Stimulated activated CD4-positive, alpha-beta T cell treated with anti-CD3 and anti-CD28 coated beads, Interleukin-12 subunit alpha, Interleukin-12 subunit beta, amount 100 ng/mL, for 4 hours (primary cell): ENCODE measurements around the gene SLC51A.
"Not testable (repeated sequence)": the region's sequence is repeated elsewhere in the genome, so short reads cannot be mapped to it uniquely, and the experiment has no call there.

Experiments used
- DNase-seq: peaks from one replicate; pipeline ENCODE4 v3.0.0-alpha.2; 2020

SLC51A gene

GRCh38 chr3:196216089-196216564 lies at the start of gene SLC51A:
Gene SLC51A, plus strand, starts transcription at chr3:196216534. Its CDS starts 179 bp downstream, at chr3:196216713.
- no peak for DNase-seq

GRCh38 chr3:196166741-196167140 lies 49.6 kb upstream of the SLC51A start:
- no peak for DNase-seq

GRCh38 chr3:196168808-196169391 lies 47.4 kb upstream of the SLC51A start:
- DNase-seq: no peak

DNA sequence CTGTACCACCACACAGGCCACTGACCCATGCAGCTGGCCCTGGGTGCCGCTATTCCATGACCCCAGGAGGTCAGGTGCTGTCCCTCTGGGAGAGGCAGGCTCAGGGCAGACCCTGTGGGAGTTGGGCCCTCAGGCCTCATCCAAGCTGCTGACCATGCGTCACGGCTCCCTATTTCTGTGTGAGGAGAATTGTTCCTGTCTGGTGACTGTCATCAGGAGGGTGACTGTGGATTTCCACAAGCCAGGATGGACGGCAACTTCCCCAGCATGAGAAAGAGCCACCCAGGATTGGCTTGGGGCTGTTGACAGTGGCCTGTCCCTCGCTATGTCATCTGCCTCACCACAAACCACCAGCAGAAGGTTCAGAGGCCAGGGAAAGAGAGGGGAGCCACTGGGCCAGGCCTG lies 46.5 kb upstream of the SLC51A start:
- no peak for DNase-seq

- DNase-seq: not testable (repeated sequence)
Measured at GRCh38 chr3:196170296-196170695, 46.0 kb upstream of the SLC51A start.

GRCh38 chr3:196174652-196175051 lies 41.7 kb upstream of the SLC51A start:
- no peak for DNase-seq

- DNase-seq: no peak
Measured at GRCh38 chr3:196175116-196175625, 41.2 kb upstream of the SLC51A start.

- DNase-seq: no peak
Measured at GRCh38 chr3:196175722-196176121, 40.6 kb upstream of the SLC51A start.

- no peak for DNase-seq
Measured at GRCh38 chr3:196177567-196177966, 38.8 kb upstream of the SLC51A start.

GRCh38 chr3:196177967-196178366 lies 38.4 kb upstream of the SLC51A start:
- no peak for DNase-seq

DNA sequence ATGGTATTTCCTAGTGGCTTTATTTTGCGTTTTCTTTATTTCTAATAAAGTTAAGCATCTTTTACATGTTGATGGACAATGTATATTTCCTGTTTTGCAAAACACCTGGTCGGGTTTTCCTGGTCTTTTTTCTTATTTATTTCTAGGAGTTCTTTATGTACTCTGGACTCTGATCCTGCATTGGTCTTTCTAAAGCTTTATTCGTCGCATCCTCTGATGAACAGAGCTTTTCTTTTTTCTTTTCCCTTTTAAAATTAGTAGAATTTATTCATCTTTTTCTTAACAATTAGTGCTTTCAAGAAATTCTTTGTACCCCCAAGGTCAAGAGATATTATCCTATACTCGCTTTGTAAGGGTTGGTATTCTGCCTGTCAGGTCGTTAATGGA lies 37.3 kb upstream of the SLC51A start:
- no peak for DNase-seq

- peak; percentile 71 for DNase-seq
Measured at GRCh38 chr3:196179380-196180308, 36.7 kb upstream of the SLC51A start.

DNA sequence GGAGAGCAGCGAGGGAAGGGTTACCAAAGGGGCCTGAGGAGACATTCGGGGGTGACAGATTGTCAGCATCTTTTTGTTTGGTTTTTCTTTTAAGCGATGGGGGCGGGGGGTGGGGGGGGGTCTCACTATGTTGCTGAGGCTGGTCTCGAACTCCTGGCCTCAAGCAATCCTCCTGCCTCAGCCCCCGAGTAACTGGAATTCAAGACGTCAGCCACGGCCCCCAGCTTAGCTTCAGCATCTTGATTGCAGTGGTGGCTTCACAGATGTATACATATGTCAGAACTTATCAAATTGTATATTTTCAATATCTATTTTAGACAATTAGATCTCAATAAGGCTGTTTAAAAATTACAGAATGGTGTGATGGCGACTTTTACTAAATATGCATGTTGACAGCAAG lies 36.0 kb upstream of the SLC51A start:
- no peak for DNase-seq

DNA sequence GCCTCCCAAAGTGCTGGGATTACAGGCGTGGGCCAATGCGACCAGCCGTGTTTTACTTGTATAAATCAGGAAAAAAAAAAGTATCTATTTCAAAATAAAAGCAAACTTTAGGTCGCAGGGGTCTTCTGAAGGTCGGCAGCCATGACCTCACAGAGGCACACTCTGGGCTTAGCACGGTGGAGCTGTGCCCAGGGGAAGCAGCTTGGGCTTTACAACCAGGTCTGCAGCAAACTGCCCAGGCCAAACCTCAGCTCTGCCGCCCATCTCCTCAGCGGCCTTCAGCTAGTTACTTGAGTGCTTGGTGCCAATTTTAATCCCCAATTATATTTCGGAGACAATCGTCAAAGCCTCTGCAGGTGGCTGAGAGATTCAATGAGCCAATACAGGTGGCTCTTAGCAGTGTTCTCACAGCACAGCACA lies 35.2 kb upstream of the SLC51A start:
- no peak for DNase-seq

DNA sequence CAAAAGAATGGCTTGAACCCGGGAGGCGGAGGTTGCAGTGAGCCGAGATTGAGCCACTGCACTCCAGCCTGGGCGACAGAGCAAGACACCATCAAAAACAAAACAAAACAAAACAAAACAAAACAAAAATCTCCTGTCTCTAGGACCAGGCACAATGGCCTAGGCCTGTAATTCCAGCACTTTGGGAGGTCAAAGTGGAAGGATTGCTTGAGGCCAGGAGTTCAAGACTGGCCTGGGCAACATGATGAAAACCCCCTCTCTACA lies 32.2 kb upstream of the SLC51A start:
- DNase-seq: not testable (repeated sequence)

DNA sequence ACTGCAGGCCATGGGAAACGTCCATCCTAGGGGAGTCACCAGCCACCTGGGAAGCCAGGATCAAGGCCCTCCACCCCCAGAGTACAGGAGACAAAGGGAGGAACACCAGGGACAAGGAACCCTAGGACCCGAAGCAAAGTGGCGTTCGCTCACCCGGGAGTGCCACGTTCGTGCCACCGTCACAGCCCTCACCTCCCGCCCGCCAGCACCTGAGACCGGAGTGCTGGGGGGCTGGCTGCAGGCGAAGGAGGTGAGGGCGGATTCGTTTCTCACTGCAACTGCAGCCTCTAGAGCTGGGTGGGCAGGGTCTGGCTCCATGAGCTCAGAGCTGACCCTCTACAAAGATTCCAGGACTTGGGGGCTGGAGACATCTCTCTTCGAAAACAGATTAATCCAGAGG lies 31.5 kb upstream of the SLC51A start:
- no peak for DNase-seq

DNA sequence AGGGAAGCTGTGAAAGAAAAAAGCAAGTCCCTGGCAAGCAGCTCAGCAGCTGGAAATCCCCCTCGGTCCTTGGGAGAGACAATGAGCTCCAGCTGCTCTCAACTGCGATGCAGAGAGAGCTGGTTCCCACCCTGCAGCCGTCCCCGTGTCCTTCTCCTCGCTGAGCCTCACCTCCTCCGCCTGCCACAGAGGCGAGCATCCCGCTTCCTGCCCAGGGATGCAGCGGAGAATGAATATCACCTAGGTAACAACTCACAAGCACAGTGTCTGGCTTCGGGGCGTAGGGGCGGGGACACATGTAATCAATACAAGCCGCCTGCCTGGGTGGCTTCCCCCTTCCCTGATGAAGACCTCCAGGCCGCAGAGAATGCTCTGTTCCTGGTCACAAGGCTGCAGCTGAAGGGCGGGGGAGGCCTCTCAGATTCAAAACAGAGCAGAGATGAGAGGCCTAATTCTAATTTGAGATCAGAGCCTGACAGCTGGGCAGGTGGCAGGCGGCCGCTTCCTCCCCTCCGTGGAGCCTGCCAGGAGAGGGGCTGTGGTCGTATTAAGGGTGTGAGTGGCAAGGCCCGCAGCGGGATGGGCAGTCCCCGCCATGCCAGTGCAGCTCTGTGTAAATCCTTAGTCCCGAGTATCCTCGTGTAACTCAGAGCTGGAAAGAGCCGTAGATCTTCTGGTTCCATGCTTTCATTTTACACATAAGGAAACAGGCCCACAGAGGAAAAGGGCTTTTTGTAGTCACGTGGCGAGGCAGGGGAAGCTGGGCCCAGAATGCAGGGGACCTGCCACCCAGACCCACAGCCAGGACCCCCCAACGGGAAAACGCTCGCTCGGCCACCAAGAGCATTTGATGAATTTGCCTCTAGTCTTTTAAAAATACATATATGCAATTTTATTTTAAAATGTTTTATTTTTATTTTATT lies 29.4 kb upstream of the SLC51A start:
- no peak for DNase-seq

GRCh38 chr3:196189566-196190347 lies 26.6 kb upstream of the SLC51A start:
- no peak for DNase-seq

DNA sequence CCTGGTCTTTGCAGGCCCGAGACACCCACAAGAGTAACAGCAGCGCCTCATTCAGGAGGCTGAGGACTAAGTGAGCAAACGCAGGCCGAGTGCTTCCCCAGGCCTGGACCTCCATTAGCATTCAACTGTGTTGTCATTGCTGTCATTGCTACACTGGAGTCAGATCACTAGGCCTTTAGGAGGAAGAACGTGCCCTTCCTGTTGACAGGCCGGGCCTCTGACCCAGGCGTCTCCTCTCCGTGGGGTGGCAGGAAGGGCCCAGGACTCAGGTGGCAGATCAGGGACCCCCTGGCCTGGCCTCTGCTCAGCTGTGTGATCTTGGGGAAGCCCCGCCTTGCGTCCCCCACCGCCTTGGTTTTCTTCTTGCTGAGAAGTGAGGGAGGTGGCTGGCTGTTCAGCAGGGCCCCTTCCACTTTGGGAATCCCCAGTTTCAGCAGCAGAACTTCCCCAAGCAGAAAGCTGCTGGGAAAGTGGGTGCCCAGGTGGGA lies 24.3 kb upstream of the SLC51A start:
- DNase-seq: peak; percentile 38

DNA sequence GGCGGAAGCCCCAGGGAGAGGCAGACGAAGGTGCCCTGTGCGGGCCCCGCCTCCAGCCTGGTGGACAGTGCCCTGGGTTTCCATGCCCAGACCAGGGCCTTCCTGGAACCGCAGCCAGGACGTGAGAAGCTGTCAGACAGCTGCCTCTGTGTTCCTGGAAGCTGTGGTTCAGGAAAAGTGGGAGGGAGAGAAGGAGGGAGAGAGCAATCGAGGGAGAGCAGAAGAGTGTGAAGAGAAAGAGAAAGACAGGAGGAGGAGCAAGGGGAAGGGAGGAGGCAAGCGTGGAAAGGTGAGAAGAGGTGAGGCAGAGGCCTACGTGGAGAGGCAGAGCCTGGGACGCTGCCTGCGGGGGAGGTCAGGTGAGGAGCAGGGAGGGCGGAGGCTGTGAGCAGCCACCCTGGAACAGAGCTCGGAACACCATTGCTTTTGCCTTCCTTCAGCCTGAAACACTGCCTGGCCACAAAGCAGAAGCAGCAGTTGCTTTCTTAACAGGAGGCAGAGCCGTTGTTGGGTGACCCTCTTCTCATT lies 23.7 kb upstream of the SLC51A start:
- no peak for DNase-seq

DNA sequence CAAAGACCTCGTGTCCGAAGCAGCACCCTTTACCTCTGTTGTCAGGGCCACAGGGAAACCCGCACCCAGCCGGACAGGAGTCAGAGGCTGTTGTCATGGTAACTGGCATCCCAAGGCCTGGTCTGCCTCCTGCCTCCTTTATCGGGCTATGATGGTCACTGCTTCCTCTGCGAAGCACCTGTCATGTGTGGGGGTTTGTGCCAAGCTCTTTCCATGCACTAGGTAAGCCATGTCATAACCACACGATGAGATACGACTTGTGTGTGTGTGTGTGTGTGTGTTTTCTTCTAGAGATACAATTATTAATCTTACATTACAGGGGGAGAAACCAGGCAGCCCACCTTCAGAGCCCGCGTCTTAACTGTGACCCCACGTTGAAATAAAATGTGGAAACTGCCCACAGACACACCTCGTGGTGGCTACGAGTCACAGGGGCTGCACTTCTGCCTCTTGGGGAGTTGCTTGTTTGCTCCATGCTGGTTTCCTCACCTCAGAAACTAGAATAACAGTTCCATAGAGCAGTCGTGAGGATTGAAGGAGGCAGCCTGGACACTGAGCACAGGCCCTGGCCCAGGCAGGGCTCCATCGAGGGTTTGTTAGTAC lies 23.1 kb upstream of the SLC51A start:
- DNase-seq: no peak
